Measurements from ENCODE around the gene ACAP2. TPM values are rescaled to one million over a fixed set of nuclear protein-coding genes. Genes with fewer than 3 reads are reported as not detected.

The ACAP2 gene
- total RNA-seq, 1 donor from 2014 or later: 14.3 TPM

- peak overlapping the region; percentile 64 for H3K27ac ChIP-seq (replicated peaks)
- H3K9me3 ChIP-seq (replicated peaks): peaks cover 4% of the 10 kb centered on the region
- peaks cover 27% of the 10 kb centered on the region for H3K4me1 ChIP-seq
- H3K4me3 ChIP-seq: no peak overlapping the region
- H3K27me3 ChIP-seq (ENCODE audit: low read depth): no peaks in the 10 kb centered on the region
- no peak for TF ChIP-seq CTCF (IDR thresholded peaks at IDR 0.05; ENCODE audit: borderline replicate concordance)
- intact Hi-C loops (cut with micrococcal nuclease): no loop called here
- no peak for DNase-seq
- H3K36me3 ChIP-seq: no peaks in the 10 kb centered on the region
Measured at GRCh38 chr3:195239121-195239520, 203.7 kb downstream of the ACAP2 start.

- H3K27ac ChIP-seq (replicated peaks): peak overlapping the region; percentile 64
- peak; percentile 23 for DNase-seq
- no peaks in the 10 kb centered on the region for H3K27me3 ChIP-seq (ENCODE audit: low read depth)
- peaks cover 27% of the 10 kb centered on the region for H3K4me1 ChIP-seq
- no peak overlapping the region for H3K4me3 ChIP-seq
- TF ChIP-seq CTCF (IDR thresholded peaks at IDR 0.05; ENCODE audit: borderline replicate concordance): no peak
- no peaks in the 10 kb centered on the region for H3K36me3 ChIP-seq
- H3K9me3 ChIP-seq (replicated peaks): peaks cover 4% of the 10 kb centered on the region
- intact Hi-C loops (cut with micrococcal nuclease): no loop called here
Measured at GRCh38 chr3:195238586-195239118, 204.2 kb downstream of the ACAP2 start.

- TF ChIP-seq CTCF (IDR thresholded peaks at IDR 0.05; ENCODE audit: borderline replicate concordance): no peak
- Histone ChIP-seq H3K4me3 (no peak overlapping the region), H3K4me1 (peaks cover 27% of the 10 kb centered on the region), H3K9me3 (replicated peaks) (peaks cover 4% of the 10 kb centered on the region), H3K27me3 (ENCODE audit: low read depth) (no peaks in the 10 kb centered on the region), H3K36me3 (no peaks in the 10 kb centered on the region), H3K27ac (replicated peaks) (peak overlapping the region; percentile 64)
- no peak for DNase-seq
- intact Hi-C loops (cut with micrococcal nuclease): no loop called here
Measured at GRCh38 chr3:195238081-195238571, 204.7 kb downstream of the ACAP2 start.

GRCh38 chr3:195236801-195237570, 205.8 kb downstream of the ACAP2 start:
- Histone ChIP-seq H3K4me3 (no peak overlapping the region), H3K27ac (replicated peaks) (no peak overlapping the region), H3K4me1 (peaks cover 27% of the 10 kb centered on the region), H3K27me3 (ENCODE audit: low read depth) (no peaks in the 10 kb centered on the region), H3K9me3 (replicated peaks) (peaks cover 4% of the 10 kb centered on the region), H3K36me3 (no peaks in the 10 kb centered on the region)
- TF ChIP-seq CTCF (IDR thresholded peaks at IDR 0.05; ENCODE audit: borderline replicate concordance): no peak
- intact Hi-C loops (cut with micrococcal nuclease): no loop called here
- DNase-seq: no peak

GRCh38 chr3:195236076-195236798, 206.6 kb downstream of the ACAP2 start:
- H3K4me1 ChIP-seq: peaks cover 27% of the 10 kb centered on the region
- DNase-seq: no peak
- no peaks in the 10 kb centered on the region for H3K36me3 ChIP-seq
- no peak overlapping the region for H3K4me3 ChIP-seq
- no peak overlapping the region for H3K27ac ChIP-seq (replicated peaks)
- TF ChIP-seq CTCF (IDR thresholded peaks at IDR 0.05; ENCODE audit: borderline replicate concordance): no peak
- no peaks in the 10 kb centered on the region for H3K27me3 ChIP-seq (ENCODE audit: low read depth)
- intact Hi-C loops (cut with micrococcal nuclease): no loop called here
- peaks cover 4% of the 10 kb centered on the region for H3K9me3 ChIP-seq (replicated peaks)
